H1 (cell line): Measurements from ENCODE around the gene HNRNPA1. TPM values are rescaled to one million over a fixed set of nuclear protein-coding genes. Genes with fewer than 3 reads are reported as not detected.
A peak's percentile ranks its signal among the peaks of the same experiment; 100 is the strongest.
"Not testable (repeated sequence)": the region's sequence is repeated elsewhere in the genome, so short reads cannot be mapped to it uniquely, and the experiment has no call there.

Experiments
- CTCF ChIA-PET: fragments of 300-600 bp; sonication (Branson Sonifier 250); formaldehyde crosslinking; loops from one replicate; lab custom pipeline; 2021; ENCODE audit not compliant: partially characterized antibody; lab: Charles Lee
- POLR2A ChIA-PET: fragments of 300-600 bp; sonication (Branson Sonifier 250); formaldehyde crosslinking; loops from one replicate; lab custom pipeline; 2021; ENCODE audit warnings: inconsistent platforms; ENCODE audit not compliant: partially characterized antibody; lab: Charles Lee
- DNase-seq, 2 experiments: peaks; one replicate each; pipeline versions ENCODE4 v3.0.0 to v3.0.0-alpha.2; 2010 to 2022; ENCODE audit warnings: low spot score in 2 of 2, low read depth in 1 of 2, mixed read lengths in 1 of 2
- FAIRE-seq: peaks from 2 replicates; lab custom pipeline; 2011; peaks lifted over from hg19 to GRCh38; lab: Jason Lieb, UNC
- H2AFZ ChIP-seq: 2 replicates; pipeline ENCODE4 v1.8.1; 2012; ENCODE audit warnings: low read length, inconsistent platforms
- H2AK5ac ChIP-seq: 2 replicates; pipeline ENCODE4 v1.6.1; 2013; ENCODE audit warnings: low read depth, low read length
- H2BK120ac ChIP-seq: replicated peaks from 2 replicates; pipeline ENCODE3; 2013; ENCODE audit warnings: low read depth, low read length, inconsistent platforms
- H2BK12ac ChIP-seq: 2 replicates; pipeline ENCODE4 v1.6.1; 2013; ENCODE audit warnings: low read depth, low read length
- H2BK15ac ChIP-seq: 2 replicates; pipeline ENCODE4 v1.6.1; 2013; ENCODE audit warnings: low read length
- H2BK20ac ChIP-seq: 2 replicates; pipeline ENCODE4 v1.6.1; 2013; ENCODE audit warnings: low read length
- H2BK5ac ChIP-seq: 2 replicates; pipeline ENCODE4 v1.6.1; 2013; ENCODE audit warnings: low read depth, low read length
- H3K14ac ChIP-seq: 2 replicates; pipeline ENCODE4 v1.6.1; 2013; ENCODE audit warnings: inconsistent platforms; ENCODE audit not compliant: insufficient read length
- H3K18ac ChIP-seq: 2 replicates; pipeline ENCODE4 v1.6.1; 2013; ENCODE audit warnings: low read length; ENCODE audit errors: extremely low read depth
- H3K23ac ChIP-seq: 2 replicates; pipeline ENCODE4 v1.6.1; 2013; ENCODE audit warnings: inconsistent platforms; ENCODE audit not compliant: insufficient read length
- H3K23me2 ChIP-seq: 2 replicates; pipeline ENCODE4 v1.6.1; 2013; ENCODE audit warnings: low read depth, low read length
- H3K27ac ChIP-seq: 2 replicates; pipeline ENCODE4 v1.6.1; 2011; ENCODE audit warnings: low read depth, low read length, inconsistent platforms
- H3K27me3 ChIP-seq, 4 experiments: replicated peaks in 1 of 4; 1 replicate in 1 of 4; 2 replicates in 3 of 4; pipeline versions ENCODE4 v1.6.1 to v1.8.1; 2011 to 2013; ENCODE audit warnings: low read length in 3 of 4, mild to moderate bottlenecking in 3 of 4, inconsistent platforms in 2 of 4, mixed read lengths in 2 of 4, moderate library complexity in 1 of 4; ENCODE audit not compliant: control insufficient read depth in 3 of 4, insufficient read depth in 3 of 4; ENCODE audit errors: extremely low read depth in 1 of 4
- H3K36me3 ChIP-seq, 4 experiments: 2 replicates each; pipeline versions ENCODE4 v1.6.1 to v1.8.1; 2011 to 2013; ENCODE audit warnings: mild to moderate bottlenecking in 4 of 4, low read length in 3 of 4, moderate library complexity in 2 of 4, control low read depth in 1 of 4, inconsistent platforms in 1 of 4; ENCODE audit not compliant: insufficient read depth in 4 of 4, control insufficient read depth in 2 of 4
- H3K4ac ChIP-seq: replicated peaks from 2 replicates; pipeline ENCODE3; 2013; ENCODE audit warnings: low read length, low read depth, mixed read lengths, inconsistent platforms; ENCODE audit not compliant: insufficient read length
- H3K4me1 ChIP-seq, 4 experiments: replicated peaks in 1 of 4; 1 replicate in 1 of 4; 2 replicates in 3 of 4; pipeline versions ENCODE4 v1.6.1 to v1.8.1; 2011 to 2013; ENCODE audit warnings: low read length in 3 of 4, inconsistent platforms in 2 of 4, mixed read lengths in 1 of 4; ENCODE audit not compliant: insufficient read depth in 4 of 4, control insufficient read depth in 3 of 4
- H3K4me2 ChIP-seq, 2 experiments: 2 replicates each; pipeline versions ENCODE4 v1.6.1 to v1.8.1; 2011 to 2013; ENCODE audit warnings: low read depth in 2 of 2, low read length in 2 of 2, control low read depth in 1 of 2, inconsistent platforms in 1 of 2, mild to moderate bottlenecking in 1 of 2; ENCODE audit not compliant: insufficient read depth in 1 of 2
- H3K4me3 ChIP-seq, 4 experiments: fragments of 200-600, 300-600 bp in 1 of 4; sonication (generic), shearing (Covaris generic), sonication (Bioruptor Twin) in 1 of 4; 2 replicates each; pipeline versions ENCODE4 v1.5.1 to v1.8.1; 2011 to 2016; ENCODE audit warnings: low read length in 4 of 4, low read depth in 3 of 4, control low read depth in 2 of 4, inconsistent platforms in 2 of 4, mild to moderate bottlenecking in 2 of 4, mixed read lengths in 1 of 4, moderate library complexity in 1 of 4; ENCODE audit not compliant: insufficient read depth in 2 of 4; ENCODE audit errors: extremely low read depth in 1 of 4
- H3K56ac ChIP-seq: replicated peaks from 2 replicates; pipeline ENCODE3; 2013; ENCODE audit warnings: low read depth, mild to moderate bottlenecking, mixed read lengths, low read length, inconsistent platforms; ENCODE audit not compliant: insufficient read length
- H3K79me1 ChIP-seq: 2 replicates; pipeline ENCODE4 v1.6.1; 2013; ENCODE audit warnings: low read depth, low read length, control low read depth
- H3K79me2 ChIP-seq, 2 experiments: 2 replicates each; pipeline versions ENCODE4 v1.6.1 to v1.8.1; 2012 to 2013; ENCODE audit warnings: low read length in 2 of 2, mild to moderate bottlenecking in 2 of 2, inconsistent platforms in 1 of 2; ENCODE audit not compliant: insufficient read depth in 2 of 2, control insufficient read depth in 1 of 2
- H3K9ac ChIP-seq, 4 experiments: replicated peaks in 1 of 4; 1 replicate in 1 of 4; 2 replicates in 3 of 4; pipeline versions ENCODE4 v1.6.1 to v1.8.1; 2011 to 2013; ENCODE audit warnings: low read depth in 3 of 4, low read length in 3 of 4, control low read depth in 2 of 4, mild to moderate bottlenecking in 2 of 4, moderate library complexity in 2 of 4, inconsistent platforms in 1 of 4; ENCODE audit errors: extremely low read depth in 1 of 4
- H3K9me3 ChIP-seq, 2 experiments: 2 replicates each; pipeline versions ENCODE4 v1.6.1 to v1.8.1; 2012 to 2013; ENCODE audit warnings: mild to moderate bottlenecking in 2 of 2, moderate library complexity in 2 of 2, control low read depth in 1 of 2, inconsistent platforms in 1 of 2, low read depth in 1 of 2, low read length in 1 of 2, mixed read lengths in 1 of 2; ENCODE audit not compliant: insufficient read depth in 2 of 2
- H4K20me1 ChIP-seq, 2 experiments: replicated peaks in 1 of 2; 2 replicates each; pipeline versions ENCODE3 to v1.8.1; 2011 to 2013; ENCODE audit warnings: inconsistent platforms in 2 of 2, low read length in 2 of 2, mild to moderate bottlenecking in 1 of 2; ENCODE audit not compliant: insufficient read depth in 2 of 2, control insufficient read depth in 1 of 2
- H4K5ac ChIP-seq: 2 replicates; pipeline ENCODE4 v1.6.1; 2013; ENCODE audit warnings: low read length, low read depth, mixed read lengths, inconsistent platforms; ENCODE audit not compliant: insufficient read length
- H4K8ac ChIP-seq: 2 replicates; pipeline ENCODE4 v1.8.0; 2013; ENCODE audit warnings: mild to moderate bottlenecking, moderate library complexity, low read length, inconsistent platforms; ENCODE audit not compliant: insufficient read depth; ENCODE audit errors: extremely low read depth
- H4K91ac ChIP-seq: replicated peaks from 2 replicates; pipeline ENCODE3; 2013; ENCODE audit warnings: low read length, mixed read lengths, inconsistent platforms; ENCODE audit not compliant: insufficient read length
- WGBS, 2 experiments: shearing (Covaris generic) in 1 of 2; methylation state at CpG; one replicate each; pipeline versions ENCODE4 v1.1.6 to v1.1.7; 2013 to 2015; ENCODE audit warnings: low lambda C conversion rate in 2 of 2, mixed read lengths in 2 of 2, inconsistent platforms in 1 of 2, low coverage in 1 of 2, missing lambda C conversion rate in 1 of 2; ENCODE audit not compliant: insufficient replicate concordance in 2 of 2, insufficient coverage in 1 of 2, insufficient read length in 1 of 2; ENCODE audit errors: extremely low coverage in 1 of 2, missing lambda C conversion rate in 1 of 2; 5-methylcytosine and 5-hydroxymethylcytosine counted together
- polyA plus RNA-seq, 7 experiments: library from polyadenylated mRNA; depleted of rRNA in 3 of 7; stranded (reverse) in 5 of 7; unstranded in 2 of 7; fragments of >200 nt in 5 of 7; fragments of 200-250 nt in 2 of 7; gene quantifications; 1 replicate in 5 of 7; 2 replicates in 1 of 7; 4 replicates in 1 of 7; pipeline versions ENCODE4 v1.2.1 to v1.2.3, GENCODE V29; 2011 to 2013; ENCODE audit warnings: missing spikeins in 2 of 7, mixed read lengths in 2 of 7
- total RNA-seq: library from RNA; stranded (reverse); fragmentation: NEBNext Ultra II Directional; extraction: Animal tissue kit (Norgen Biotek cat#: 25700); gene quantifications from 2 replicates; pipeline ENCODE4 v1.2.1, GENCODE V29; 2021

HNRNPA1 gene
- total and polyA plus RNA-seq, 2 of the 8 experiments (the other 6 are each of a cell fraction or from before 2014, with no cell fraction given) = 835 to 2,738 TPM

DNA sequence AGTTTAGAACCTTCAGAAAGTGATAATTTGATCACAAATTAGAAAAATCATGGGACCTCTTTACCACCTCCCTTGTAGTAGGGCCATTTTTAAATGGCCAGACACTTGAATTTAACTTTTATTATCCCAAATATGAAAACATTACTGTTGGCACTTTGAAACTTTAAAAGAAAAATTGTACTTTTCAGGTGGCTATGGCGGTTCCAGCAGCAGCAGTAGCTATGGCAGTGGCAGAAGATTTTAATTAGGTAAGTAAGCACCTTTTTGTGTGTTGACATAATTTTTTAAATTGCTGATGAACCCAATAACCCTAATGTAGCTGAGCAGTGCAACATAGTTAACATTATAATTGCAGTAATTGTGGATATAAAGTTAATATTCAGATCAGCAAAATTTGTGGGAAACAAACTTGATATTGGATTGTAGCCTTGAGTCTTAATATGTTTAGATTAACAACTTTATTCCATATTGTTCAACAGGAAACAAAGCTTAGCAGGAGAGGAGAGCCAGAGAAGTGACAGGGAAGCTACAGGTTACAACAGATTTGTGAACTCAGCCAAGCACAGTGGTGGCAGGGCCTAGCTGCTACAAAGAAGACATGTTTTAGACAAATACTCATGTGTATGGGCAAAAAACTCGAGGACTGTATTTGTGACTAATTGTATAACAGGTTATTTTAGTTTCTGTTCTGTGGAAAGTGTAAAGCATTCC lies 3.7 kb downstream of the HNRNPA1 start:
- H4K20me1 ChIP-seq = peaks cover 18 to 22% of the 10 kb centered on the region in 2 experiments
- H4K8ac ChIP-seq, H3K4me1 ChIP-seq, H3K56ac ChIP-seq, H4K91ac ChIP-seq, H3K14ac ChIP-seq, H3K9ac ChIP-seq, DNase-seq, H3K18ac ChIP-seq, H2BK20ac ChIP-seq, FAIRE-seq, H3K23ac ChIP-seq, H4K5ac ChIP-seq, H2BK120ac ChIP-seq, H2AFZ ChIP-seq, H2BK12ac ChIP-seq, H3K9me3 ChIP-seq, H2AK5ac ChIP-seq, H2BK5ac ChIP-seq, H3K23me2 ChIP-seq, H3K79me1 ChIP-seq, H3K27ac ChIP-seq, H2BK15ac ChIP-seq, H3K27me3 ChIP-seq, H3K4ac ChIP-seq: not testable (repeated sequence)
- peaks cover 8 to 40% of the 10 kb centered on the region in 2 experiments; a peak in 3 of 4 replicates for H3K79me2 ChIP-seq
- 89% methylated on average over 1 of the region's 2 CpGs; no CpG with 5 or more reads in 1 of the 2 experiments for WGBS, 2 experiments
- CTCF ChIA-PET = interaction anchor here (0.7 to 1.7 kb wide), 7 partner anchors 9 to 115 kb away, joined by 3 to 9 read pairs (median 3); partner anchors contain the start of gene COPZ1
- H3K4me2 ChIP-seq = peak overlapping the region; percentile 62 to 67
- peaks cover 43 to 75% (median 60%) of the 10 kb centered on the region in 4 experiments for H3K36me3 ChIP-seq
- H3K4me3 ChIP-seq = peak overlapping the region in 2 of 4 experiments; percentile 83 to 98; a peak in 5 of 8 replicates
- POLR2A ChIA-PET = interaction anchor here (0.7 to 15.0 kb wide), 24 partner anchors 10 to 1348 kb away, joined by 3 to 1006 read pairs (median 7); partner anchors contain the start of genes CBX5, COPZ1, HNRNPA1 and NFE2
